ENCODE results near the gene SBK3.
"Not testable (repeated sequence)": the region's sequence is repeated elsewhere in the genome, so short reads cannot be mapped to it uniquely, and the experiment has no call there.

The SBK3 gene

GRCh38 chr19:55573929-55574328 lies 28.6 kb upstream of the SBK3 start:
- not testable (repeated sequence) for DNase-seq

GRCh38 chr19:55569477-55569876 lies 24.1 kb upstream of the SBK3 start:
- DNase-seq = not testable (repeated sequence)

GRCh38 chr19:55567708-55568328 lies 22.5 kb upstream of the SBK3 start:
- DNase-seq = no peak

- no peak for DNase-seq
Measured at GRCh38 chr19:55566823-55567222, 21.5 kb upstream of the SBK3 start.

- DNase-seq = peak; percentile 14 to 72
Measured at GRCh38 chr19:55563261-55563690, 17.9 kb upstream of the SBK3 start.

GRCh38 chr19:55559684-55560083 lies 14.3 kb upstream of the SBK3 start:
- no peak for DNase-seq

- no peak for DNase-seq
Measured at GRCh38 chr19:55554741-55555152, 9.4 kb upstream of the SBK3 start.

- DNase-seq = no peak
Measured at GRCh38 chr19:55554302-55554701, 9.0 kb upstream of the SBK3 start.

- DNase-seq = no peak
Measured at GRCh38 chr19:55553217-55554182, 8.2 kb upstream of the SBK3 start.

GRCh38 chr19:55552620-55553019 lies 7.3 kb upstream of the SBK3 start:
- no peak for DNase-seq

- DNase-seq = no peak
Measured at GRCh38 chr19:55552206-55552605, 6.9 kb upstream of the SBK3 start.

GRCh38 chr19:55550321-55550650 lies 4.9 kb upstream of the SBK3 start:
- no peak for DNase-seq

GRCh38 chr19:55549500-55550320 lies 4.4 kb upstream of the SBK3 start:
- no peak for DNase-seq

GRCh38 chr19:55546822-55547614 lies 1.7 kb upstream of the SBK3 start:
- no peak for DNase-seq

- DNase-seq = no peak
Measured at GRCh38 chr19:55546011-55546410, 668 bp upstream of the SBK3 start.

GRCh38 chr19:55544776-55545439 lies 435 bp downstream of the SBK3 start:
- DNase-seq = no peak

- no peak for DNase-seq
Measured at GRCh38 chr19:55544014-55544413, 1.3 kb downstream of the SBK3 start.

- no peak for DNase-seq
Measured at GRCh38 chr19:55543567-55543966, 1.8 kb downstream of the SBK3 start.

- no peak for DNase-seq
Measured at GRCh38 chr19:55542292-55542855, 3.0 kb downstream of the SBK3 start.

- DNase-seq = no peak
Measured at GRCh38 chr19:55541091-55541490, 4.3 kb downstream of the SBK3 start.

GRCh38 chr19:55540619-55541018 lies 4.7 kb downstream of the SBK3 start:
- no peak for DNase-seq
